Body of pancreas (tissue), 4 donors: ENCODE measurements around the gene KNDC1. TPM values are rescaled to one million over a fixed set of nuclear protein-coding genes. Genes with fewer than 3 reads are reported as not detected.
"Not testable (repeated sequence)": the region's sequence is repeated elsewhere in the genome, so short reads cannot be mapped to it uniquely, and the experiment has no call there.

Source experiments
- ATAC-seq: fragments of 150-250 bp; one replicate; pipeline ENCODE4 v1.9.1; 2016
- DNase-seq, 4 donors: peaks; one replicate each; pipeline ENCODE4 v3.0.0-alpha.2; 2019
- H3K27ac ChIP-seq, 4 donors: fragments of 200-600 bp; sonication (generic); 1 replicate in 3 of 4; 2 replicates in 1 of 4; pipeline versions ENCODE4 v1.5.1 to v1.6.1; 2016 to 2019; ENCODE audit warnings: mild to moderate bottlenecking in 1 of 4, mixed read lengths in 1 of 4, moderate library complexity in 1 of 4
- H3K27me3 ChIP-seq, 2 donors: fragments of 200-600 bp; sonication (generic); one replicate each; pipeline ENCODE4 v1.6.0; 2016; ENCODE audit warnings: mild to moderate bottlenecking in 1 of 2
- H3K36me3 ChIP-seq, 2 donors: fragments of 200-600 bp; sonication (generic); replicated peaks in 1 of 2; 2 replicates each; pipeline ENCODE4 v1.5.1; 2016; ENCODE audit warnings: low read depth in 2 of 2; ENCODE audit not compliant: insufficient read depth in 1 of 2
- H3K4me1 ChIP-seq: fragments of 200-600 bp; sonication (generic); one replicate; pipeline ENCODE4 v1.6.0; 2016
- H3K4me3 ChIP-seq, 2 donors: fragments of 200-600 bp; sonication (generic); 1 replicate in 1 of 2; 2 replicates in 1 of 2; pipeline ENCODE4 v1.5.1; 2016 to 2019
- H3K9me3 ChIP-seq, 3 donors: fragments of 200-600 bp; sonication (generic); 1 replicate in 2 of 3; 2 replicates in 1 of 3; pipeline ENCODE4 v1.5.1; 2016
- POLR2A ChIP-seq, 3 donors: fragments of 450-650 bp; IDR thresholded peaks; one replicate each; pipeline ENCODE4 v1.6.1; 2016; ENCODE audit warnings: antibody characterized with exemption in 3 of 3, mild to moderate bottlenecking in 2 of 3
- WGBS, 2 donors: methylation state at CpG; one replicate each; pipeline ENCODE4 v1.1.5; 2017; 5-methylcytosine and 5-hydroxymethylcytosine counted together
- intact Hi-C: fragments of 100-400 bp; cut with DNase I; formaldehyde crosslinking; loops from one replicate; pipeline ENCODE4 v1.15.1; 2023
- total RNA-seq, 2 donors: library from RNA; depleted of rRNA; stranded (reverse); fragments of >200 nt; gene quantifications; one replicate each; pipeline ENCODE4 v1.1.0, GENCODE V29; 2016
- TF ChIP-seq, protein P1 (sequence below), 7 experiments: fragments of 450-650 bp in 4 of 7; fragments of 200-600 bp in 3 of 7; sonication (generic) in 3 of 7; IDR thresholded peaks; one replicate each; pipeline ENCODE4 v1.5.1; 2016 to 2019; ENCODE audit warnings: antibody characterized with exemption in 7 of 7

KNDC1 gene
- total RNA-seq, 2 donors from 2014 or later, result 0.52 to 3.3 TPM

DNA sequence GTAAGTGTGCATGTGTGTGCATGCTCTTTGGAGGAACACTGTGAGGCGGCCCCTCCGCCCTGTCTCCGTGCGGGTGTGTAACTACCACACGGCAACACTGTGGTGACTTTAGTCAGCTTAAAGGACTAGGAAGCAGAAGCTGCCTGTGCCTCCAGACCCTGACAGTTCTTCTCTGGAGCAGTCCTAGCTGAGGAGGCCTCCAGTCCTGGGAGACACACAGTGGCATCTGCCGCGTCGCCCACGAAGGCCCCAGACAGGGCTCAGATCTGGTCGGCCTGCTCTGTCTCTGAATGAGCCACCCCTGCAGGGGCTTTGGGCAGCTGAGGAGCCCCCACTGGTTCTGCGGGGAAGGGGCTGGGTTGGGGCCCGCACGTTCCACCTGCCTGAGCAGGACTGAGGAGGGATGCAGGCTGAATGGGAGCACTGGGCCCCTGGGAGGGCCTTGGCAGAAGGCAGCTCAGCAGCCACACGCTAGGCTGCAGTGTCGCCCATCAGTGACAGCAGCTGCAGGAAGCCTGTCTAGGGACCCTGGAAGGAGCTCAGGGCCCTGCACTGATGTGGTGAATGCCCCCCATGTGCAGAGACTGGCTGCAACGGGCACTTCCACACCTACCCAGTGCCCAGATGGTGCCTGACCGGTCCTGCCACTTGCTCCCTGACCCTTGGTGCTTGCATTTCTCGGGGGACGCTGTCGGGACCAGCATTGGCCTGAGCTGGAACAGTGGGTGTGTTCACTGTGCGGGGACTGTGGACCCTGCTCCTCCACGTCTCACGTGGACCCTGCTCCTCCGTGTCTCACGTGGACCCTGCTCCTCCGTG is 27.3 kb upstream of the KNDC1 start:
- intact Hi-C loops, result no loop called here
- Histone ChIP-seq H3K9me3 (no peaks in the 10 kb centered on the region), H3K27me3 (no peaks in the 10 kb centered on the region), H3K36me3 (no peaks in the 10 kb centered on the region), H3K27ac (no peak overlapping the region), H3K4me3 (no peak overlapping the region), H3K4me1 (no peaks in the 10 kb centered on the region)
- TF ChIP-seq, protein P1, sequence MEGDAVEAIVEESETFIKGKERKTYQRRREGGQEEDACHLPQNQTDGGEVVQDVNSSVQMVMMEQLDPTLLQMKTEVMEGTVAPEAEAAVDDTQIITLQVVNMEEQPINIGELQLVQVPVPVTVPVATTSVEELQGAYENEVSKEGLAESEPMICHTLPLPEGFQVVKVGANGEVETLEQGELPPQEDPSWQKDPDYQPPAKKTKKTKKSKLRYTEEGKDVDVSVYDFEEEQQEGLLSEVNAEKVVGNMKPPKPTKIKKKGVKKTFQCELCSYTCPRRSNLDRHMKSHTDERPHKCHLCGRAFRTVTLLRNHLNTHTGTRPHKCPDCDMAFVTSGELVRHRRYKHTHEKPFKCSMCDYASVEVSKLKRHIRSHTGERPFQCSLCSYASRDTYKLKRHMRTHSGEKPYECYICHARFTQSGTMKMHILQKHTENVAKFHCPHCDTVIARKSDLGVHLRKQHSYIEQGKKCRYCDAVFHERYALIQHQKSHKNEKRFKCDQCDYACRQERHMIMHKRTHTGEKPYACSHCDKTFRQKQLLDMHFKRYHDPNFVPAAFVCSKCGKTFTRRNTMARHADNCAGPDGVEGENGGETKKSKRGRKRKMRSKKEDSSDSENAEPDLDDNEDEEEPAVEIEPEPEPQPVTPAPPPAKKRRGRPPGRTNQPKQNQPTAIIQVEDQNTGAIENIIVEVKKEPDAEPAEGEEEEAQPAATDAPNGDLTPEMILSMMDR (IDR thresholded peaks at IDR 0.05), result no peak
- TF ChIP-seq POLR2A (IDR thresholded peaks at IDR 0.05), result no peak
- WGBS, 2 donors, result 65 to 67% methylated on average over 17 to 22 of the region's 26 CpGs
- ATAC-seq (no peak), DNase-seq (no peak)

DNA sequence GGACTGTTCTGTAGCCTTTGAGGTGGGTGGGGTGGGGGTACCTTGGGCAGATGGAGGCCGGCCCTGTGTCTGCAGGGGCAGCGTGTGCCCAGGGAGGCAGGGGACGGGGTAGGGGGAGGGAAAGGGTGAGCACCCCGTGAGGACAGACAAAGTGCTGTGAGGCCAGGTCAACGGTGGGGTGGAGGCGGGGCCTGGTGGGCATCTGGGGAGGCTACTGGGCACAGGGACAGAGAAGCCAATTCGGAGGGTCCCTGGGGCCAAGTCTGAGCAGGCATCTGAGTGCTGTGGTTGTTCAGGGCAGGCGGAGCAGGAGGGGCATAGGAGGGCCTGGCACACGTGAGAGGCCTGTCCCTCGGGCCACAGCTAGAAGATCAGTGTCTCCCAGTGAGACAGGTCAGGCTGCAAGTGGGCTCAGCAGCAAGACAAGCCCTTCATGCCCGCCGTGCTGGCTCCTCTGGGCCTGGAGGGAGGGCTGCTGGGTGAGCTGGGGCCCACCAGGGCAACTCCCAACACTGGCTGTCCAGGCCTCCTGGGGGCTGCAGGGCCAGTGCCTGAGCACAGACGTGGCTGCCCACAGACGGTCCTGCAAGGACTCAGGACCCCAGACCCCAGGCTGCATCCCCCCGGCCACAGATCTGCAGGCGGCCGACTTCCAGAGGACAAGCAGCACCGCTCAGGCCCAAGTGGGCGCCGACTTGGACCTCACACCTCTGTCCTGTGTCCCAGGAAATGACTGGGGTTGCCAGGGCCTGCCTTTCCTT is 26.4 kb upstream of the KNDC1 start:
- H3K4me3 ChIP-seq, result no peak overlapping the region
- no peaks in the 10 kb centered on the region for H3K4me1 ChIP-seq
- ATAC-seq, result no peak
- H3K27ac ChIP-seq, result no peak overlapping the region
- 63 to 76% methylated on average over 14 to 17 of the region's 20 CpGs for WGBS, 2 donors
- no peaks in the 10 kb centered on the region for H3K9me3 ChIP-seq
- H3K27me3 ChIP-seq, result no peaks in the 10 kb centered on the region
- no peak for TF ChIP-seq POLR2A (IDR thresholded peaks at IDR 0.05)
- TF ChIP-seq, protein P1 (IDR thresholded peaks at IDR 0.05), result no peak
- no peaks in the 10 kb centered on the region for H3K36me3 ChIP-seq
- DNase-seq, result no peak
- intact Hi-C loops, result no loop called here

DNA sequence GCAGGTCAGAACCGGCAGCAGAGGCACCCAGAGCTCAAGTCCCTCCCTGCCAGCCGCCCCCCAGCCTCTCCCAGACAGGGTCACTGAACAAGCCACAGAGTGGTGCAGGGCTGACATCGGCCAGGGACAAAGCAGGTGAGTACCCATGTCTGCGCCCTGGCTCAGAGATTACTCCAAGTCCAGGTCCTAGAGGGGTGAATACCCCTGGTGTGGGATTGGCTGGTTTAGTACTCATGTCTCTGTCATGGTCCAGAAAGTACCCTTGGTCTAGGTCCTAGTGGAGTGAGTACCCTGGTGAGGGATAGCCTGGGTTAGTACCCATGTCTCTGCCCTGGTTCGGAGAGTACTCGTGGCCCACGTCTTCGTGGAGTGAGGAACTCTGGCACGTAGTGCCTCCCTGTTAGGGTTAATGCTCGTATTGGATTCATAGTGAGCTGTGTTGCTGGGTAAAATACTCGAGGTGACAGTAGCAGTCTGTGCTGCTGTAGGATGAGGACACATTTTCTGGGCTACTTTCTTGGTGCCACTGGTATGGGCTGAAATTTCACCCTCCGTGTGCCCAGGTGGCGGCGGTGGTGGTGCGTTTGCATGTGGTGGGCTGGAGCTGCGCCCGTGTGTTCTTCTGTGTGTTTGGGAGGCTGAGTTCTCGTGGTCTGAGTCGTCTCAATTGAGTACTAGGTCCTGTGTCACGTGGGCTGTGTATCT is 25.5 kb upstream of the KNDC1 start:
- DNase-seq, result no peak
- no peak for ATAC-seq

DNA sequence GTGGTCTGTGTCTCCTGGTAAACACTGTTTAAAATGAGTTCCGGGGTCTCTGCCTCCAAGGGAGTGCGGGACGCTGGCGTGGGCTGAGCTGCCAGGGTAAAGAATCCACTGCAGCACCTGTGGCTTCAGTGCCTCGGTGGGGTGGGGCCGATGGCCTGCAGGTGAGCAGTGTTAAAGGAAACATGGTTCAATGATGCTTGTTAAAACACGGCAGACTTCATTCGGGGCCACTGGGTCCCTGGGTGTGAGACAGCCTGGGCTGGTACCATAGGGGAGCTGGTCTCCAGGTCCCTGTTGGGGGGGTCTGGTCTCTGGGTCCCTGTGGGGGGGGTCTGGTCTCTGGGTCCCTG is 24.9 kb upstream of the KNDC1 start:
- ATAC-seq (no peak), DNase-seq (no peak)
- no peak overlapping the region for H3K27ac ChIP-seq
- TF ChIP-seq, protein P1 (IDR thresholded peaks at IDR 0.05), result no peak
- no peak for TF ChIP-seq POLR2A (IDR thresholded peaks at IDR 0.05)
- no peak overlapping the region for H3K4me3 ChIP-seq
- no peaks in the 10 kb centered on the region for H3K9me3 ChIP-seq
- no peaks in the 10 kb centered on the region for H3K36me3 ChIP-seq
- intact Hi-C loops, result no loop called here
- no peaks in the 10 kb centered on the region for H3K27me3 ChIP-seq
- 18 to 56% methylated on average over 6 to 8 of the region's 8 CpGs for WGBS, 2 donors
- H3K4me1 ChIP-seq, result no peaks in the 10 kb centered on the region

More for the DNA sequence above, 25.5 kb upstream of the KNDC1 start:
- Histone ChIP-seq H3K4me1 (no peaks in the 10 kb centered on the region), H3K9me3 (no peaks in the 10 kb centered on the region), H3K27ac (no peak overlapping the region), H3K36me3 (no peaks in the 10 kb centered on the region), H3K4me3 (no peak overlapping the region), H3K27me3 (no peaks in the 10 kb centered on the region)
- intact Hi-C loops, result no loop called here
- 55 to 62% methylated on average over 11 to 20 of the region's 20 CpGs for WGBS, 2 donors
- TF ChIP-seq, protein P1 (IDR thresholded peaks at IDR 0.05), result no peak
- no peak for TF ChIP-seq POLR2A (IDR thresholded peaks at IDR 0.05)

DNA sequence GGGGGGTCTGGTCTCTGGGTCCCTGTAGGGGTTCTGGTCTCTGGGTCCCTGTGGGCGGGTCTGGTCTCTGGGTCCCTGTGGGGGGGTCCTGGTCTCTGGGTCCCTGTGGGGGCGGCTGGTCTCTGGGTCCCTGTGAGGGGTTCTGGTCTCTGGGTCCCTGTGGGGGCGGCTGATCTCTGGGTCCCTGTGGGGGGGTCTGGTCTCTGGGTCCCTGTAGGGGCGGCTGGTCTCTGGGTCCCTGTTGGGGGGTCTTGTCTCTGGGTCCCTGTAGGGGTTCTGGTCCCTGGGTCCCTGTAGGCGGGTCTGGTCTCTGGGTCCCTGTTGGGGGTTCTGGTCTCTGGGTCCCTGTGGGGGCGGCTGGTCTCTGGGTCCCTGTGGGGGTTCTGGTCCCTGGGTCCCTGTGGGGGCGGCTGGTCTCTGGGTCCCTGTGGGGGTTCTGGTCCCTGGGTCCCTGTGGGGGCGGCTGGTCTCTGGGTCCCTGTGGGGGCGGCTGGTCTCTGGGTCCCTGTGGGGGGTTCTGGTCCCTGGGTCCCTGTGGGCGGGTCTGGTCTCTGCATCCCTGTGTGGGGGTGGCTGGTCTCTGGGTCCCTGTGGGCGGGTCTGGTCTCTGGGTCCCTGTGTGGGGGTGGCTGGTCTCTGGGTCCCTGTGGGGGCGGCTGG is 22.4 kb upstream of the KNDC1 start:
- ATAC-seq, H3K4me1 ChIP-seq, H3K36me3 ChIP-seq, H3K27ac ChIP-seq, intact Hi-C loops, H3K4me3 ChIP-seq, DNase-seq, H3K9me3 ChIP-seq, H3K27me3 ChIP-seq: not testable (repeated sequence)
- WGBS, 2 donors, result 54% methylated on average over 10 of the region's 12 CpGs; no CpG with 5 or more reads in 1 of the 2 donors
